NCI-H2029 (cell line): ENCODE measurements around the gene HIRA.
"Not testable (repeated sequence)": the region's sequence is repeated elsewhere in the genome, so short reads cannot be mapped to it uniquely, and the experiment has no call there.

Experiments
- DNase-seq: peaks from one replicate; lab custom pipeline; 2025; lab: John Stamatoyannopoulos, UW

Gene HIRA

GRCh38 chr22:19385221-19385906, 46.2 kb downstream of the HIRA start:
- no peak for DNase-seq

- DNase-seq: no peak
These were observed 48.2 kb downstream of the HIRA start for GRCh38 chr22:19383292-19383691.

- DNase-seq: no peak
These were observed 49.3 kb downstream of the HIRA start for GRCh38 chr22:19382240-19382639.

GRCh38 chr22:19378344-19378674, 53.2 kb downstream of the HIRA start:
- no peak for DNase-seq

GRCh38 chr22:19377565-19378343, 53.8 kb downstream of the HIRA start:
- DNase-seq: no peak

- DNase-seq: no peak
These were observed 54.6 kb downstream of the HIRA start for GRCh38 chr22:19376971-19377370.

GRCh38 chr22:19376247-19376646, 55.3 kb downstream of the HIRA start:
- DNase-seq: no peak

GRCh38 chr22:19375435-19375834, 56.1 kb downstream of the HIRA start:
- no peak for DNase-seq

GRCh38 chr22:19374410-19374809, 57.1 kb downstream of the HIRA start:
- DNase-seq: no peak

GRCh38 chr22:19373450-19373849, 58.1 kb downstream of the HIRA start:
- DNase-seq: no peak

- no peak for DNase-seq
These were observed 59.6 kb downstream of the HIRA start for GRCh38 chr22:19371893-19372292.

GRCh38 chr22:19368876-19369275, 62.7 kb downstream of the HIRA start:
- DNase-seq: no peak

GRCh38 chr22:19367763-19368367, 63.7 kb downstream of the HIRA start:
- no peak for DNase-seq

- DNase-seq: not testable (repeated sequence)
These were observed 68.0 kb downstream of the HIRA start for GRCh38 chr22:19363541-19363940.

GRCh38 chr22:19361501-19362103, 69.9 kb downstream of the HIRA start:
- DNase-seq: no peak

- no peak for DNase-seq
These were observed 70.7 kb downstream of the HIRA start for GRCh38 chr22:19360862-19361261.

- no peak for DNase-seq
These were observed 71.2 kb downstream of the HIRA start for GRCh38 chr22:19360300-19360792.

GRCh38 chr22:19359554-19360299, 71.8 kb downstream of the HIRA start:
- DNase-seq: no peak

GRCh38 chr22:19358703-19359553, 72.6 kb downstream of the HIRA start:
- DNase-seq: no peak

- no peak for DNase-seq
These were observed 73.3 kb downstream of the HIRA start for GRCh38 chr22:19358195-19358594.
